K562 (cell line): ENCODE results near the gene NISCH. TPM values are rescaled to one million over a fixed set of nuclear protein-coding genes. Genes with fewer than 3 reads are reported as not detected.

Experiments used
- ADNP ChIP-seq: fragments of 200-800 bp; sonication (Bioruptor generic); IDR thresholded peaks from 2 replicates; pipeline ENCODE4 v1.6.1; 2016; ENCODE audit warnings: missing genetic modification characterization, missing compliant biosample characterization
- BCLAF1 ChIP-seq, 2 experiments: fragments of 450-650 bp in 1 of 2; IDR thresholded peaks; 2 replicates each; pipeline ENCODE4 v1.6.1; 2011 to 2017; ENCODE audit warnings: low read depth in 2 of 2, antibody characterized with exemption in 1 of 2, borderline replicate concordance in 1 of 2, low read length in 1 of 2, mild to moderate bottlenecking in 1 of 2, mixed read lengths in 1 of 2; ENCODE audit not compliant: control insufficient read depth in 1 of 2
- BDP1 ChIP-seq: IDR thresholded peaks from 3 replicates; pipeline ENCODE4 v1.6.1; 2011; ENCODE audit not compliant: insufficient read length, insufficient read depth
- CBX1 ChIP-seq: sonication (generic); IDR thresholded peaks from 2 replicates; pipeline ENCODE4 v1.6.1; 2016; ENCODE audit warnings: antibody characterized with exemption, low read depth, mild to moderate bottlenecking
- ELF2 ChIP-seq: fragments of 250-450 bp; sonication (Bioruptor Pico); IDR thresholded peaks from 2 replicates; pipeline ENCODE4 v1.5.0; 2021; ENCODE audit warnings: mild to moderate bottlenecking
- HNRNPUL1 ChIP-seq: fragments of 200-400 bp; formaldehyde crosslinking; IDR thresholded peaks from 2 replicates; pipeline ENCODE4 v1.6.1; 2017; ENCODE audit warnings: low read length
- KLF16 ChIP-seq: IDR thresholded peaks from 2 replicates; pipeline ENCODE4 v1.6.1; 2016; ENCODE audit warnings: antibody characterized with exemption
- MLLT1 ChIP-seq, 2 experiments: fragments of 450-650 bp; IDR thresholded peaks; 2 replicates each; pipeline ENCODE4 v1.6.1; 2016
- MTF1 ChIP-seq: fragments of 250-450 bp; sonication (Bioruptor Pico); IDR thresholded peaks from 2 replicates; pipeline ENCODE4 v1.9.0; 2021; ENCODE audit warnings: moderate library complexity, mild to moderate bottlenecking, inconsistent platforms, borderline replicate concordance
- NFIC ChIP-seq: fragments of 450-650 bp; IDR thresholded peaks from 2 replicates; pipeline ENCODE4 v1.6.1; 2017; ENCODE audit warnings: mild to moderate bottlenecking, inconsistent platforms
- PATZ1 ChIP-seq: fragments of 250-450 bp; sonication (Bioruptor Pico); IDR thresholded peaks from 2 replicates; pipeline ENCODE4 v1.5.0; 2020; ENCODE audit warnings: mild to moderate bottlenecking, borderline replicate concordance
- PHTF2 ChIP-seq: fragments of 250-450 bp; sonication (Bioruptor Pico); IDR thresholded peaks from 2 replicates; pipeline ENCODE4 v1.5.0; 2021; ENCODE audit warnings: mild to moderate bottlenecking
- RAD51 ChIP-seq: fragments of 450-650 bp; IDR thresholded peaks from 2 replicates; pipeline ENCODE4 v1.7.1; 2016; ENCODE audit warnings: low read depth, mild to moderate bottlenecking, borderline replicate concordance
- RBM15 ChIP-seq: fragments of 200-400 bp; formaldehyde crosslinking; IDR thresholded peaks from 2 replicates; pipeline ENCODE4 v1.6.1; 2018; ENCODE audit warnings: mild to moderate bottlenecking, low read length, moderate library complexity; ENCODE audit not compliant: insufficient read depth
- SMARCB1 ChIP-seq: IDR thresholded peaks from 2 replicates; pipeline ENCODE4 v1.6.1; 2011; ENCODE audit warnings: improper control_type of control experiment, low read depth; ENCODE audit not compliant: insufficient read length
- STAT5A ChIP-seq: IDR thresholded peaks from 2 replicates; pipeline ENCODE4 v1.6.1; 2012; ENCODE audit warnings: low read length, inconsistent platforms, borderline replicate concordance
- TFE3 ChIP-seq: fragments of 450-650 bp; formaldehyde crosslinking; IDR thresholded peaks from 2 replicates; pipeline ENCODE4 v1.4.0; 2020; ENCODE audit warnings: mild to moderate bottlenecking, mixed read lengths
- ZNF212 ChIP-seq: fragments of 450-650 bp; formaldehyde crosslinking; IDR thresholded peaks from 2 replicates; pipeline ENCODE4 v1.4.0; 2020; ENCODE audit warnings: mild to moderate bottlenecking
- ZNF507 ChIP-seq: conservative IDR thresholded peaks from 2 replicates; pipeline ENCODE4 v1.6.1; 2017; ENCODE audit warnings: missing genetic modification characterization, missing compliant biosample characterization
- ZNF778 ChIP-seq: fragments of 450-650 bp; formaldehyde crosslinking; IDR thresholded peaks from 2 replicates; pipeline ENCODE4 v1.4.0; 2020; ENCODE audit warnings: mild to moderate bottlenecking, moderate library complexity
- polyA plus RNA-seq, 8 experiments: library from polyadenylated mRNA; depleted of rRNA in 4 of 8; stranded (reverse) in 5 of 8; unstranded in 3 of 8; fragments of >200 nt; fragmentation: Nextera tagmentation in 2 of 8; fragmentation: Illumina TruSeq in 1 of 8; extraction: Ambion mirVana in 2 of 8; extraction: Trizol in 1 of 8; gene quantifications; 2 replicates each; pipeline versions ENCODE4 v1.2.1 to v1.2.3, GENCODE V29; 2011 to 2014; ENCODE audit warnings: inconsistent platforms in 1 of 8, missing spikeins in 1 of 8
- total RNA-seq, 7 experiments: library from RNA; depleted of rRNA in 6 of 7; stranded (reverse); fragments of >200 nt in 6 of 7; fragmentation: Illumina TruSeq in 2 of 7; extraction: Trizol in 2 of 7; gene quantifications; 2 replicates each; pipeline versions ENCODE4 v1.2.1 to v1.2.3, GENCODE V29; 2011 to 2021; ENCODE audit warnings: low replicate concordance in 1 of 7

Gene NISCH
- total and polyA plus RNA-seq, 9 of the 15 experiments (the other 6 are each of a cell fraction or from before 2014, with no cell fraction given): 0.44 to 43.5 (median 23.4) TPM

- TF ChIP-seq RAD51 (peak; percentile 32; the same call in 1 of the 2 replicates), ELF2 (CRISPR knock-in tag) (no peak), NFIC (peak; percentile 32; the same call in 1 of the 2 replicates), CBX1 (0 out of 2 replicates have a peak, but pooled peaks have one; percentile 17), PHTF2 (CRISPR knock-in tag) (no peak), ZNF778 (CRISPR knock-in tag) (no peak), BCLAF1 (IDR thresholded peaks at IDR 0.05; ENCODE audit: borderline replicate concordance in 1 of 2, control insufficient read depth in 1 of 2, low read depth in 2 of 2, low read length in 1 of 2) (no peak), STAT5A (no peak), ZNF507 (tag) (no peak), MTF1 (CRISPR knock-in tag) (no peak), ZNF212 (CRISPR knock-in tag) (no peak), MLLT1 (IDR thresholded peaks at IDR 0.05) (no peak), PATZ1 (CRISPR knock-in tag) (no peak), ADNP (tag) (no peak), RBM15 (no peak), KLF16 (no peak), SMARCB1 (no peak), HNRNPUL1 (no peak), TFE3 (CRISPR knock-in tag) (no peak), BDP1 (no peak)
Measured at GRCh38 chr3:52455283-52456168, at the start of gene NISCH (continued).
